GM18517 (cell line): ENCODE results near the gene MUC2.

ENCODE experiments used
- ATAC-seq: cut with Tn5 transposase; IDR thresholded peaks from one replicate; pipeline ENCODE4 v1.9.1; 2021; ENCODE audit warnings: mild to moderate bottlenecking, moderate library complexity; ENCODE audit not compliant: unreplicated experiment

MUC2 gene

DNA sequence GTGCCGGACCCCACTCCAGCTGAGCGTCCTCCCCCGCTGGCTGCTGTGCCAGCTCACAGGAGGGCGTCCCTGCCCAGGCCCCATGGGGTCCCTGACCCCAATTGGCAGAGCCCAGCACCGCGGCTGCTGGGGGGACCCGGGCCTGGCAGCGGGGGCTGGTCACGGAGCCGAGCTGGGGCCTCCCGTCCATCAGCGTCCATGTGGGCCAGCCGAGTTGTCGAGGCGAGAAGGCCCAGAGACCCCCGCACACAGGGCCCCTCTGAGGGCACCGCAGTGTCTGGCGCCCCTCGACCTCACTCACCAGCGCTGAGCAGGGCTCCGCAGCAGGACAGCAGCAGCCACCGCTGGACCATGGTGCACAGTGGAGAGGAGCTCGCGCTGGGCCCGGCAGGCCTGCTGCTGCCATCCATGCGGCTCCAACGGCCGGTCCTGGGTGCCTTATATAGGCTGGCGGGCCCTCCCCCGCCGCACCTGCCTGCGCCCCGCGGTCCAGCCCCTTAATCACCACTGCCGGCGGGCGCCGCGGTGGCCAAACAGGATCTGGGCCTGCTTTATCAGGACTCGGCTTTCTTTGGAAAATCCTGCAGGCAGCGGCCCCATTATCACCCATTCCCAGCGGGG, 38.3 kb upstream of the MUC2 start, which contains the start of gene MUC6:
TSS of gene MUC6 (minus strand) at position 416 of the 621 bp plus-strand sequence. CDS start at position 353, 63 bp downstream.
- ATAC-seq = no peak

DNA sequence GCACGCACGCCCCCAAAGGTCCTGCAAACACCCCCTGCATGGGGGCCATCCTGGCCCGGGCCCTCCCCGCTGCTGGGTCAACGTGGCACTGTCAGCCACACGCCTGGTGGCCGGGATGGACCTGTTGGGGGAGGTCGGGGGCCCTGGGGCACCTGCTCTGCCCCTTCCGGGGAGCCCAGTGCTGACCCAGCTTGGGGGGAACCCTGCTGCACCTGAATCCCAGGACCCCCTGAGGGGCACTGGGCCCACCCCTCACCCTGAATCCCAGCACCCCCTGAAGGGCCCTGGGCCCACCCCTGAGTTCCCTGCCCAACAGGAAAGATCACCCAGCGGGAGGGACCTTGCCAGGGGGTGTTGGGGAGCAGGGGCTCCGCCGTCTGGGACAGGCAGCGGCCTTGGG, 37.7 kb upstream of the MUC2 start:
- no peak for ATAC-seq

- ATAC-seq = no peak
Observed at GRCh38 chr11:1037506-1038055, 37.1 kb upstream of the MUC2 start.

DNA sequence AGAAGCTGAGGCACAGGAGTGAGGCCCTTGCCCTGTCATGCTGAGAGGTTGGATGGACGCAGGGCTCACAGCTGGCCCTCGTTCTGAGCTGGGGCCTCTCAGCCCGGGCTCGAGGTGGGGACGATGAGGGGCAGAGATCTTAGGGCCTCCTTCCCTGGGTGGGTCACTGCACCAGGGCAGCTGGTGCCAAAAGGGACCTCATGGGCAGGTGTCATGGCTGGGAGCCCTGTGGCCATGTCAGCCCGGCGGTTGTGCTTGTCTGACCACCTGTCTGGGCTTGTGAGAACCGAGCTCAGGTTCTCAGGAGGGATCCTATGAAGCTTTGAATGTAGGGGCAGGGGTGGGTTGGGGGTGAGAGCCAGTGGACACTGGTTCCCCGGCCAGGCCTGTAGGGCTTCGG, 36.3 kb upstream of the MUC2 start:
- no peak for ATAC-seq

GRCh38 chr11:1038921-1039320, 35.8 kb upstream of the MUC2 start:
- ATAC-seq = no peak

DNA sequence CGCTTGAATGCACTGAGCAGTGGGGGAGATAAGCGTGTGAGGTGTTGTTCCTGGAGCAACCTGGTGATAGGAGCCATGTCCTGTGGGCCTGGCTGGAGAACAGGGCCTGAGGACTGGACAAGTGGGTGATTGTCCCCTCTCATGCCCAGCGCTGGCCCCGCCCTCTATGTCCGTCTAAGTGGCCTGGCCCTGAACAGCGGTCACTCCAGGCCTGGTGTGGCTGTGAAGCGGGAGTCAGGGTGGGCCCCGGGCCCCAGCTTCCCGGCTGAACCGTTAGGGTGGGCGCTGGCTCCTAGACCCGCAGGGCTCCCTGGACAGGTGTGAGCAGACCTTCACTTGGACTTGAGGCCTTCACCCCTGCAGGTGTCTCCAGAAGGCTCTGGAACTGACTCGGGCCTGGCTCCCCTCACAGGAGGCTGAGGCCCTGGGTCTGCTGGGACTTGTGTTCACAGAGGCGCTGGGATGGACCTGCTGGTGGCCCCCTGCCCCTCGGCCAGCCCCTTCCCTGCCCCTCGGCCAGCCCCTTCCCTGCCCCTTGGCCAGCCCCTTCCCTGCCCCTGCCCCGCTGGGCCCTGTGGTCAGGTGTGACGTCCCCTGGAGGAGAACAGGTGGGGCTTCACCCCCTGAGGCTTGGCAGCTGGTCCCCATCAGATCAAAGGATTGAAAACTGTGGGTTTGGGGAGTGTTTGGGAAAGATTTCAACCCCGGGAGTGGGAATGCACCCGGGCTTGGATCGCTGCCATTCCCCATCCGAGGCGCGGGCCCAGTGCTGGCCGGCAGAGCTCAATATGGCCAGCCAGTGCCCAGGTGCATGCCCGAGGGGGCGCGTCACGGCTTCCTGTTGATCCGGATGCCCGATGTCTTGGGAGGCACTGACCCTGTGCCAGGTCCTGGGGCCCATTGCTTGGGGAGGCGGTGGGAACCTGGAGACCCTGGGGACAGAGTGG, 34.9 kb upstream of the MUC2 start:
- no peak for ATAC-seq

GRCh38 chr11:1040428-1041148, 34.1 kb upstream of the MUC2 start:
- no peak for ATAC-seq

- no peak for ATAC-seq
Observed at GRCh38 chr11:1041149-1041467, 33.6 kb upstream of the MUC2 start.

- ATAC-seq = no peak
Observed at GRCh38 chr11:1041471-1041870, 33.2 kb upstream of the MUC2 start.

DNA sequence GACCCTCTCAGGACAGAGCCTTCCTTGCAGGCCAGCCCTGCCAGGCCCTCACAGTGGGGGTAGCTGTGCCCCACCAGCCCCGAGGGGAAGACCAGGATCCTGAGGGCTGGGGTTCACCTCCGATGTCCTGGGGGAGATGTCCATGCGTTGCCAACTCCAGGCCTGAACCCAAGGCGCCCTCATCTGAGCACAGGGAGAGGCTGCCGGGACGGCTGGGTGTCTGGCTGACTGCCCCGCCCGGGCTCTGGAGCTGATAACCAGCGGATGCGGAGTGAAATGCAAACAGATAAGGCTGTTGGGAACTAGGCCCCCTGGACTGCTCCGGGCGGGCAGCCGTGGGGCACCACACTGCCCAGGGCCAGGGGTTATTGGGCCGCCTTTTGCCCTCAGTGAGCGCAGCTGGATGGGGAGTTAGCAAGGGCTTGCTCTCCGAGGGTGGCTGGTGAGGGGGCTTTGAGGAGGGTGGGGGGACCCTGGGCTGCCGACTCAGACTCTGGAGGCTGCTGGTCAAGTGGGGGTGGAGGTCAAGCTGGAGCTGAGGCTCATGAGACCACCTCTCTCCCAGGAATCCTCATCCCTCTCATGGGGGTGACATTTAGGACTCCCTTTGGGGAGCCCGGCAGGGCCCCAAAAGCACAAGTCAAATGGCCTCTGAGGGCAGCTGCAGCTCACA, 32.6 kb upstream of the MUC2 start:
- no peak for ATAC-seq

DNA sequence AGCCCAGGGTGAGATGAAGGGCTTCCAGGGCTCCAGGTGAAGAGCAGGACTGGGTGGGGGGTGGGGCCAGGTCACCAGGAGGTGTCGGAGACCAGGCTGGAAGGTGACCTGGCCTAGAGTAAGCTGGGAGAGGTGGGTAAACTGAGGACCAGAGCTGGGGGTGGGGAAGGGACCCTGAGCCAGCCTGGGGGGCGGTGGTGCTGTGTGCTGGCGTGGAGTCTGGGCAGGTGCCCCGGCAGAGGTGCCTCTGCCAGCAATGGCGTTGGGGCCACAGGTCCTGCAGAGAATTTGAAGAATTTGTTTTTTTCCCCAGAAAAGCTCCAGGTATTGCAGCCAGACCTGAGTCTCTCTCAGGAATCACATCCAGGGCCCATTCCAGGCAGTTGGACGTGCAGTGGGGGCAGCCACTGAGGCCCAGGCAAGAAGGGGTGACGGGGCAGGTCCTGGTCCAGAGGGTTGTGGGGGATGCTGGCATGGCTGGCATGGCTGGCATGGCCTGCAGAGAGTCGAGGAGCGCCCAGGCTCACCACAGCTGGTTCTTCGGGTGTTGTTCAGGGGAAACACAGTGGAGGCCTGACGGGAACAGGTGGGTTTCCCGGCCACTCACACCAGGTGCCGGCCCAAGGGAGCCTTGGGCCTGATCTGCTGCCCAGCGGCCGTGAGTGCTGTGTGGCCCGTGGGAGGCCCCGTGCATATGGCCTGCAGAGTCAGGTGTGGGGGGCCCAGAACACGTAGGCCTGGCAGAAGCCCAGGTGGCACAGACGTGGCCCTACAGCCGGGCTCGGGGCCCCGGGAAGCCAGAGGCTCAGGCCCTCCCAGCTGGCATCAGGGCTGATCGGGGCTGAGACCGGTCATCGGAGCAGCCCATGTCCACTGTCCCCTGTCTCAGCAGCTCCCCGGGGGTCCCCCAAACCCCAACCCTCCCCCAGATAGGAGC, 31.8 kb upstream of the MUC2 start:
- no peak for ATAC-seq

DNA sequence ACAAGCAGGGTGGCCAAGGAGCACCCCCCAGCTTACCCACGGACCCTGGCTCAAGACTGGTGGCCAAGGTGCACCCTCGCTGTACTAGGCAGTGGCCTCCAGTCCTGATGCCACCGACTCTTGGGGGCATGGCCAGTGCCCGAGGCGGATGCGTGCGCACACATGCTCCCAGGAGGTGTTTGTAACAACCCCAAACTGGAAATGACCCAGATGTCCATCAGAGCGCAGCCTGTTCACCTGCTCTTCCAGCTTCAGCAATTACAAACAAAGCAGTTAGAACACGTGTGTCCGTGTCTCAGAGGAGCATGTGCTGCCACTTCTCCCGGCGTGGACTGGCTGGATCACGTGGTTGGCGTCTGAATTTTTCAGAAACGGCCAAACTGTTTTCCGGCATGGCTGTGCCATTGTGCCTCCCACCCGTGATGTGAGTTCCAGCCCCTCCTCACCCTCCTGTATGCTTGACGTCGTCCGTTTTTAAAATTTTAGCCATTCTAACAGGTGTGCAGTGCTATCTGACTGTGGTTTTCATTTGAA, 31.0 kb upstream of the MUC2 start:
- no peak for ATAC-seq

DNA sequence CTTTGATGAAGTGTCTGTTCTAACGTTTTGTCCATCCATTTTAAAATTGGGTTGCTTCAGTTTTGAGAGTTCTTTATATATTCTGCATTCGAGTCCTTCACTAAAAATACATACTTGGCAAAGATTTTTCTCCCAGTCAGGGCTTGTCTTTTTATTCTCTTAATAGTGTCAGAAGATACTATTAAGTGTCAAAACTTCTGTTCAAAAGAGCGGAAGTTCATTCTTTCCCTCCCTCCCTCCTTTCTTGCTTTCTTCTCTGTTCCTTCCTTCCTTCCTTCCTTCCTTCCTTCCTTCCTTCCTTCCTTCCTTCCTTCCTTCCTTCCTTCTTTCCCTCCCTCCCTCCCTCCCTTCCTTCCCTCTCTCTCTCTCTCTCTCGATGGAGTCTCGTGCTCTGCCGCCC, 30.5 kb upstream of the MUC2 start:
- ATAC-seq = no peak

GRCh38 chr11:1047595-1048156, 27.0 kb upstream of the MUC2 start:
- ATAC-seq = no peak

- ATAC-seq = no peak
Observed at GRCh38 chr11:1048375-1049070, 26.2 kb upstream of the MUC2 start.

- no peak for ATAC-seq
Observed at GRCh38 chr11:1049071-1049405, 25.6 kb upstream of the MUC2 start.

DNA sequence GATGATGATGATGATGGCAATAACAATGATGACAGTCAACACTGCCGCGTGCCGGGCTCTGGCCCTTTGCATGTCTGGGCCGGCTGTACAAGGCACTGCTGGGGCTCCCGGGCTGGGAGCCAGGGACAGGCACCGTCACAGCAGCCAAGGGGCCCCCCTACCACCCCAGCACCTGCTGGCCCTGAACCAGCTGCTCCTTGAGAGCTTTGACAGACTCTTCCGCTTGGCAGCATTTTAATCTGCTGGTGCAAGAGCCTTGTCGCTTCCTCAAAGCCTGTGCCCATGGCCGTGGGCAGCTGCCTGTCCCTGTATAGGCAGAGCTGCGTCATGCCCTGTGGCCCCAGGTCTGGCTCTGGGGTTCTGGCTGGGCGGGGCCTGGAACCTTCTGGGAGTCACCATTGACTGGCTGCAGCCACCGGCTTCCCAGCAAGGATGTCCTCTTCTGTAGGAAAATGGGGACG, 25.2 kb upstream of the MUC2 start:
- ATAC-seq = no peak

DNA sequence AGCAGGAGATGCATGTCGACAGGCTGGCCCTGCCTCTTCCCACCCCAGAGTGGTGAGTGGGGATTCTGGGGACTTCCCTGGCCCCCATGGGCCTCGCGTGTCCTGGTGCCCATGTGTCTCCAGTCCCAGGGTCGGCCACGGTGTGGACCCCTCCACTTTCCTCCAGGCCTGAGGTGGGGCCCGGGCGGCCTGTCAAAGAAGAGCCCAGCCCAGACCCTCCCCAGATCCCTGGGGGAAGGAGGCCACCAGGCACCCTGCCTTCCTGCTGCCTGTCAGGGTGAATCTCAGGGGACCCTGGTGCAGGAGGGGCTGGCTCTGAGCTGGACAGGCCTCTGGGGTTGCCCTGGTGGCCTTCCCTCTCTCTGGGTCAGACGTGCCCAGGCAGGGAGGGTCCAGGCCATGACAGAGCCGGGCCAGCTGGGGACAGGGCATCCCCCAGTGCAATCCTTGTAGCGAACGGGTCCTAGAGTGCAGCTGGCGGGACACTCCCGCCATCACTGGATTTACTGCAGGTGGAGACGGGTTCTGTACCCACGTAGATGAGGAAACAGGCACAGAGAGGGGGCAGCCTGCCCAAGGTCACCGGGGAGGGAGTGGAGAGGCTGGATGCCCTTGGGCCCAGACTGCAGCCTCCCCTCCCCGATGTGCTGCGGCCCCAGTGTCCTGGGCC, 24.6 kb upstream of the MUC2 start:
- ATAC-seq = no peak
